HEK293 (cell line): Measurements from ENCODE around the gene SCN4B.

Source experiments
- CTCF ChIP-seq: fragments of 450-650 bp; formaldehyde crosslinking; IDR thresholded peaks from 2 replicates; pipeline ENCODE4 v1.5.1; 2016; ENCODE audit warnings: missing biosample characterization, missing genetic modification characterization
- KLF10 ChIP-seq: fragments of 450-650 bp; IDR thresholded peaks from 2 replicates; pipeline ENCODE4 v1.5.1; 2018; ENCODE audit warnings: missing biosample characterization, mild to moderate bottlenecking, missing genetic modification characterization
- MEIS1 ChIP-seq: sonication (generic); formaldehyde crosslinking; IDR thresholded peaks from 2 replicates; pipeline ENCODE4 v1.8.1; 2022; ENCODE audit warnings: missing genetic modification reagents, mild to moderate bottlenecking, borderline replicate concordance
- ZBTB1 ChIP-seq: fragments of 450-650 bp; formaldehyde crosslinking; IDR thresholded peaks from 2 replicates; pipeline ENCODE4 v1.5.1; 2016; ENCODE audit warnings: missing biosample characterization, missing genetic modification characterization
- ZBTB8A ChIP-seq: fragments of 450-650 bp; formaldehyde crosslinking; IDR thresholded peaks from 2 replicates; pipeline ENCODE4 v1.5.1; 2016; ENCODE audit warnings: missing biosample characterization, missing genetic modification characterization
- ZEB2 ChIP-seq: fragments of 450-650 bp; formaldehyde crosslinking; IDR thresholded peaks from 2 replicates; pipeline ENCODE4 v1.5.1; 2016; ENCODE audit warnings: missing biosample characterization, missing genetic modification characterization
- ZNF26 ChIP-seq: fragments of 450-650 bp; formaldehyde crosslinking; IDR thresholded peaks from 2 replicates; pipeline ENCODE4 v1.5.1; 2016; ENCODE audit warnings: missing biosample characterization, missing genetic modification characterization
- ZNF426 ChIP-seq: fragments of 450-650 bp; formaldehyde crosslinking; IDR thresholded peaks from 2 replicates; pipeline ENCODE4 v1.5.1; 2017; ENCODE audit warnings: missing biosample characterization, missing genetic modification characterization, mild to moderate bottlenecking, inconsistent platforms, moderate library complexity
- ZNF596 ChIP-seq: fragments of 450-650 bp; IDR thresholded peaks from 2 replicates; pipeline ENCODE4 v1.5.0; 2018; ENCODE audit warnings: missing biosample characterization, mild to moderate bottlenecking, missing genetic modification characterization, moderate library complexity
- ZNF629 ChIP-seq: fragments of 450-650 bp; formaldehyde crosslinking; IDR thresholded peaks from 2 replicates; pipeline ENCODE4 v1.5.1; 2017; ENCODE audit warnings: missing biosample characterization, missing genetic modification characterization

- TF ChIP-seq ZBTB1 (no peak), ZBTB8A (no peak), CTCF (tag by site-specific recombination) (no peak), MEIS1 (CRISPR knock-in tag) (no peak), ZNF629 (tag by site-specific recombination) (no peak), ZNF426 (tag by site-specific recombination) (no peak), ZNF26 (no peak), KLF10 (tag by site-specific recombination) (no peak), ZNF596 (tag by site-specific recombination) (no peak), ZEB2 (no peak)
Measured at GRCh38 chr11:118136341-118136740, 16.3 kb downstream of the SCN4B start.
